GM12878 (cell line): ENCODE data around the gene DGKE. TPM values are rescaled to one million over a fixed set of nuclear protein-coding genes. Genes with fewer than 3 reads are reported as not detected.

ENCODE experiments used
- ATAC-seq: fragments of 200-7000 bp; cut with Tn5 transposase; 3 replicates; pipeline ENCODE4 v1.9.1; 2020; ENCODE audit warnings: mild to moderate bottlenecking, moderate library complexity
- BruUV-seq: library from RNA; stranded (reverse); fragments of 400-500 nt; replicated peaks from 2 replicates; lab custom pipeline; 2021; lab: Mats Ljungman, UMichigan
- CTCF ChIA-PET: fragments of 300-600 bp; sonication (Branson Sonifier 250); formaldehyde crosslinking; extraction: SDS; loops from one replicate; lab custom pipeline; 2021; ENCODE audit warnings: inconsistent platforms; lab: Yijun Ruan, JAX
- POLR2A ChIA-PET: fragments of 350-600 bp; formaldehyde crosslinking; extraction: SDS; loops from one replicate; lab custom pipeline; 2021; ENCODE audit warnings: inconsistent platforms; lab: Charles Lee
- RAD21 ChIA-PET: fragments of 300-600 bp; sonication (Branson Sonifier 250); formaldehyde crosslinking; loops from one replicate; lab custom pipeline; 2023; ENCODE audit warnings: antibody characterized with exemption; ENCODE audit not compliant: unreplicated experiment; lab: Charles Lee
- SMC1A ChIA-PET: fragments of 300-600 bp; sonication (Branson Sonifier 250); formaldehyde crosslinking; loops from one replicate; lab custom pipeline; 2023; ENCODE audit not compliant: unreplicated experiment, uncharacterized antibody; lab: Charles Lee
- DNase-seq: peaks from one replicate; pipeline ENCODE4 v3.0.0-alpha.2; 2011; ENCODE audit warnings: low read depth, low spot score
- FAIRE-seq: peaks from 3 replicates; lab custom pipeline; 2011; peaks lifted over from hg19 to GRCh38; lab: Jason Lieb, UNC
- H2AFZ ChIP-seq: 2 replicates; pipeline ENCODE4 v1.6.0; 2011; ENCODE audit warnings: low read depth, low read length, control low read depth; ENCODE audit not compliant: control insufficient read depth
- H3K27ac ChIP-seq: 2 replicates; pipeline ENCODE4 v1.5.1; 2011; ENCODE audit warnings: control low read depth; ENCODE audit not compliant: control insufficient read depth, insufficient read depth
- H3K27me3 ChIP-seq, 2 experiments: replicated peaks in 1 of 2; 2 replicates each; pipeline versions ENCODE4 v1.6.0 to v1.6.1; 2011; ENCODE audit warnings: low read length in 1 of 2; ENCODE audit not compliant: control insufficient read depth in 2 of 2, insufficient read depth in 2 of 2
- H3K36me3 ChIP-seq, 2 experiments: 2 replicates each; pipeline ENCODE4 v1.5.1; 2011; ENCODE audit warnings: low read length in 1 of 2; ENCODE audit not compliant: control insufficient read depth in 2 of 2, insufficient read depth in 2 of 2
- H3K4me1 ChIP-seq: 2 replicates; pipeline ENCODE4 v1.6.1; 2011; ENCODE audit warnings: mild to moderate bottlenecking, low read length, moderate library complexity, mixed read lengths; ENCODE audit not compliant: control insufficient read depth, insufficient read depth
- H3K4me2 ChIP-seq: 2 replicates; pipeline ENCODE4 v1.6.0; 2011; ENCODE audit warnings: control low read depth; ENCODE audit not compliant: control insufficient read depth, insufficient read depth
- H3K4me3 ChIP-seq: fragments of 200-600 bp; sonication (generic); 2 replicates; pipeline ENCODE4 v1.5.1; 2016
- H3K79me2 ChIP-seq: 2 replicates; pipeline ENCODE4 v1.6.0; 2011; ENCODE audit warnings: low read length; ENCODE audit not compliant: control insufficient read depth, insufficient read depth
- H3K9ac ChIP-seq: 2 replicates; pipeline ENCODE4 v1.8.0; 2011; ENCODE audit warnings: low read length, control low read depth, mixed read lengths; ENCODE audit not compliant: control insufficient read depth, insufficient read depth
- H3K9me3 ChIP-seq: replicated peaks from 3 replicates; pipeline ENCODE4 v1.5.1; 2011; ENCODE audit warnings: mild to moderate bottlenecking, low read length; ENCODE audit not compliant: control insufficient read depth, insufficient read depth
- H4K20me1 ChIP-seq: 2 replicates; pipeline ENCODE4 v1.6.0; 2011; ENCODE audit not compliant: control insufficient read depth, insufficient read depth
- EGR1 ChIP-seq, 2 experiments: IDR thresholded peaks; 1 replicate in 1 of 2; 2 replicates in 1 of 2; pipeline ENCODE4 v1.6.1; 2011 to 2012; ENCODE audit warnings: low read depth in 2 of 2, low read length in 2 of 2, borderline replicate concordance in 1 of 2, mild to moderate bottlenecking in 1 of 2, moderate library complexity in 1 of 2
- GATAD2B ChIP-seq: fragments of 450-650 bp; conservative IDR thresholded peaks from 2 replicates; pipeline ENCODE4 v1.6.1; 2017; ENCODE audit warnings: low read depth, mild to moderate bottlenecking, moderate library complexity
- MTA3 ChIP-seq: IDR thresholded peaks from 2 replicates; pipeline ENCODE4 v1.6.1; 2012; ENCODE audit warnings: low read length, inconsistent platforms, borderline replicate concordance
- MYC ChIP-seq: IDR thresholded peaks from 2 replicates; pipeline ENCODE4 v1.6.1; 2011; ENCODE audit warnings: mild to moderate bottlenecking, low read length, moderate library complexity, inconsistent platforms; ENCODE audit not compliant: insufficient read depth, insufficient replicate concordance, insufficient read length, severe bottlenecking
- NRF1 ChIP-seq: conservative IDR thresholded peaks from 2 replicates; pipeline ENCODE4 v1.6.1; 2011; ENCODE audit warnings: mild to moderate bottlenecking, low read depth, low read length, improper control_type of control experiment
- RELB ChIP-seq: fragments of 450-650 bp; IDR thresholded peaks from 2 replicates; pipeline ENCODE4 v1.6.1; 2017; ENCODE audit warnings: low read depth, mild to moderate bottlenecking, moderate library complexity
- SIN3A ChIP-seq: IDR thresholded peaks from 2 replicates; pipeline ENCODE4 v1.6.1; 2012; ENCODE audit warnings: low read depth, low read length, improper control_type of control experiment
- SP1 ChIP-seq: IDR thresholded peaks from one replicate; pipeline ENCODE4 v1.6.1; 2011; ENCODE audit warnings: low read depth, low read length
- SRF ChIP-seq, 2 experiments: IDR thresholded peaks; 2 replicates each; pipeline ENCODE4 v1.6.1; 2011; ENCODE audit warnings: low read depth in 2 of 2, low read length in 2 of 2, mild to moderate bottlenecking in 1 of 2, moderate library complexity in 1 of 2
- STAT3 ChIP-seq: IDR thresholded peaks from 2 replicates; pipeline ENCODE4 v1.6.1; 2011; ENCODE audit warnings: low read depth, low read length, improper control_type of control experiment
- TAF1 ChIP-seq: IDR thresholded peaks from 2 replicates; pipeline ENCODE4 v1.6.1; 2011; ENCODE audit warnings: mild to moderate bottlenecking, low read depth, low read length, borderline replicate concordance
- ZNF384 ChIP-seq: IDR thresholded peaks from 2 replicates; pipeline ENCODE4 v1.6.1; 2012; ENCODE audit warnings: low read depth, mild to moderate bottlenecking, low read length, improper control_type of control experiment, borderline replicate concordance
- WGBS: methylation state at CpG from one replicate; pipeline ENCODE4 v1.1.6; 2016; ENCODE audit warnings: low lambda C conversion rate; ENCODE audit not compliant: insufficient replicate concordance, insufficient coverage; ENCODE audit errors: missing lambda C conversion rate; 5-methylcytosine and 5-hydroxymethylcytosine counted together
- in situ Hi-C: fragments of 300-500 bp; cut with MboI; formaldehyde crosslinking; loops from 9 replicates; pipeline ENCODE4 v1.14.3; 2018; ENCODE audit warnings: mixed read lengths
- intact Hi-C: fragments of 100-400 bp; cut with micrococcal nuclease; formaldehyde crosslinking; loops from one replicate; pipeline ENCODE4 v1.14.2; 2022; ENCODE audit not compliant: unreplicated experiment
- polyA plus RNA-seq, 11 experiments: library from polyadenylated mRNA; depleted of rRNA in 4 of 11; unstranded in 6 of 11; stranded (reverse) in 5 of 11; fragments of >200 nt; fragmentation: Nextera tagmentation in 4 of 11; fragmentation: Illumina TruSeq in 1 of 11; extraction: Ambion mirVana in 4 of 11; extraction: Trizol in 1 of 11; gene quantifications; 1 replicate in 1 of 11; 2 replicates in 10 of 11; pipeline versions ENCODE4 v1.2.1 to v1.2.3, GENCODE V29; 2011 to 2016; ENCODE audit warnings: inconsistent platforms in 2 of 11, missing spikeins in 2 of 11, low read depth in 1 of 11
- total RNA-seq, 4 experiments: library from RNA; depleted of rRNA in 3 of 4; stranded (reverse); fragments of >200 nt in 3 of 4; fragmentation: Illumina TruSeq in 1 of 4; extraction: Trizol in 1 of 4; gene quantifications; 2 replicates each; pipeline versions ENCODE4 v1.2.1 to v1.2.3, GENCODE V29; 2013 to 2021

DGKE gene
- total and polyA plus RNA-seq, 10 of the 15 experiments (the other 5 are each of a cell fraction or from before 2014, with no cell fraction given), result 2.8 to 18.0 (median 11.6) TPM

- H3K27me3 ChIP-seq, result no peaks in the 10 kb centered on the region
- H4K20me1 ChIP-seq, result no peaks in the 10 kb centered on the region
- FAIRE-seq (no peak), ATAC-seq (no peak), DNase-seq (no peak)
- H3K9ac ChIP-seq, result no peak overlapping the region
- no TSS peak for BruUV-seq
- CTCF ChIA-PET, result interaction anchor here (1.0 to 3.1 kb wide), 3 partner anchors 8 to 17 kb away, joined by 3 to 10 read pairs (median 3); no protein-coding TSS in a partner anchor
- intact Hi-C loops, result loop anchor here (2.0 to 10.0 kb wide), 2 partner anchors 77 to 253 kb away; partner anchors contain the start of gene AKAP1
- peak overlapping the region; percentile 79; the same call in 1 of the 2 replicates for H3K4me3 ChIP-seq
- peak overlapping the region; percentile 61 for H3K4me2 ChIP-seq
- H3K79me2 ChIP-seq, result peaks cover 50% of the 10 kb centered on the region
- peaks cover 22% of the 10 kb centered on the region for H3K4me1 ChIP-seq
- H3K9me3 ChIP-seq, result no peaks in the 10 kb centered on the region
- WGBS, result over 99% methylated on average over 15 of the region's 16 CpGs
- no peak for TF ChIP-seq ZNF384
- TF ChIP-seq MTA3, result no peak
- no peak for TF ChIP-seq TAF1
- no peak for TF ChIP-seq GATAD2B
- TF ChIP-seq SP1, result no peak
- TF ChIP-seq MYC, result no peak
- TF ChIP-seq RELB, result no peak
- TF ChIP-seq EGR1 (IDR thresholded peaks at IDR 0.05; ENCODE audit: borderline replicate concordance in 1 of 2, low read depth in 2 of 2, low read length in 2 of 2), result no peak
- TF ChIP-seq NRF1, result no peak
- no peak for TF ChIP-seq STAT3
- no peak for TF ChIP-seq SIN3A
- TF ChIP-seq SRF (IDR thresholded peaks at IDR 0.05; ENCODE audit: low read depth in 2 of 2, low read length in 2 of 2), result no peak
- RAD21 ChIA-PET, result interaction anchor here (2.0 kb wide), 1 partner anchor 12 kb away, joined by 5 read pairs; no protein-coding TSS in a partner anchor
- SMC1A ChIA-PET, result interaction anchor here (2.6 kb wide), 1 partner anchor 12 kb away, joined by 10 read pairs; no protein-coding TSS in a partner anchor
- H3K27ac ChIP-seq, result no peak overlapping the region
- H3K36me3 ChIP-seq, result no peaks in the 10 kb centered on the region
- H2AFZ ChIP-seq, result no peak overlapping the region
- POLR2A ChIA-PET, result interaction anchor here (1.0 kb wide), 1 partner anchor 80 kb away, joined by 3 read pairs; no protein-coding TSS in a partner anchor
- in situ Hi-C loops, result no loop called here
These were observed 2.4 kb upstream of the DGKE start for GRCh38 chr17:56831369-56832095.
